SU-DHL-6 (cell line): ENCODE results near the gene COL18A1.

Source experiments
- CTCF ChIP-seq: fragments of 200-600 bp; sonication (generic); IDR thresholded peaks from one replicate; pipeline ENCODE4 v1.5.1; 2017; ENCODE audit warnings: antibody characterized with exemption, mild to moderate bottlenecking, low read length, moderate library complexity; ENCODE audit not compliant: insufficient read depth, poor library complexity, severe bottlenecking
- EZH2phosphoT487 ChIP-seq: fragments of 200-600 bp; sonication (generic), shearing (Covaris generic); conservative IDR thresholded peaks from 2 replicates; pipeline ENCODE4 v1.6.1; 2018; ENCODE audit warnings: mild to moderate bottlenecking, antibody characterized with exemption, low read length, moderate library complexity, mixed read lengths

GRCh38 chr21:45465105-45465504 is 60.1 kb downstream of the COL18A1 start:
- TF ChIP-seq EZH2phosphoT487: no peak
- TF ChIP-seq CTCF: no peak
